C4-2B (cell line): ENCODE results near the gene KHDC4.
"Not testable (repeated sequence)": the region's sequence is repeated elsewhere in the genome, so short reads cannot be mapped to it uniquely, and the experiment has no call there.

Source experiments
- H3K27ac ChIP-seq: fragments of 450-650 bp; 2 replicates; pipeline ENCODE4 v1.5.1; 2017
- CTCF ChIP-seq: fragments of 450-650 bp; conservative IDR thresholded peaks from 2 replicates; pipeline ENCODE4 v1.5.1; 2017; ENCODE audit warnings: mild to moderate bottlenecking
- ZFX ChIP-seq: fragments of 450-650 bp; IDR thresholded peaks from 2 replicates; pipeline ENCODE4 v1.6.1; 2017

The KHDC4 gene

DNA sequence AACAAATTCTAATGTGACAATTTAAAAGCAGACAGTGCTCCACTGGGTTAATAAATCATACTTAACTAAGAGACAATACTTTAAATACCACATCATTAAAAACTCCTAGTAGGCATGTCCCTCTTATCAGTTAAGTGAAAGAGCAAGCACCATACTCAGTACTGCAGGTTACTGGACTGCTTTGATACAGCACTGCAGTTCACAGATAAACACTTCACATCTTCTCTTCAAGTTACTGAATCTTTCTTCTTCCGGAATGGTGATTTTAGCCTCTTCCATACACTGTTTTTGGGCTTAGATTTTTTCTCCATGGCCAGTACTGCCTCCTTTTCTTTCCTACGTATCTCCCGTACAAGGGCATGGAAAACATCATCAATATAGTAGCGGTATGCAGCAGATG, 34.1 kb downstream of the KHDC4 start:
- no peak overlapping the region for H3K27ac ChIP-seq
- TF ChIP-seq CTCF, result no peak

GRCh38 chr1:155899683-155900082, 34.5 kb downstream of the KHDC4 start:
- TF ChIP-seq ZFX (no peak), CTCF (no peak)

GRCh38 chr1:155898888-155899287, 35.3 kb downstream of the KHDC4 start:
- no peak for TF ChIP-seq ZFX
- TF ChIP-seq CTCF, result no peak
- no peak overlapping the region for H3K27ac ChIP-seq

More at GRCh38 chr1:155899683-155900082, 34.5 kb downstream of the KHDC4 start:
- no peak overlapping the region for H3K27ac ChIP-seq

DNA sequence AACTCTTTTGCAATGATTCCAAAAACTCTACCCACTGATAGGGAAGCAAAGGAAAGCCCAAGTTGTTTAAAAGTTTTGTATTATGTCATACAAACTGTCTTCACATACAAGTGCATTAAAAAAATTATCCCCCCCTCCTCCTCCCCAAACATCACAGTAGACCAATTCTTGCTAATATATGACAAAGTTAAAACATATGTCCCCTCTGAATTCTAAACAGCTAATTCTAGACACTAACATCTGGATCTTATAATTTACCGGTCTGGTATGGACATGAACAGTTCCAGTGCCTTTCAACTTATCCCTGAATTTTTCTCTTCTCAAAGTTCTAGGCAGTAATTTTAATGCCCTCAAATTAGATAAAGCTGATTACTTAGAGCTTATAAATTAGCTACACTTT, 36.5 kb downstream of the KHDC4 start:
- no peak for TF ChIP-seq ZFX
- TF ChIP-seq CTCF, result no peak
- no peak overlapping the region for H3K27ac ChIP-seq

DNA sequence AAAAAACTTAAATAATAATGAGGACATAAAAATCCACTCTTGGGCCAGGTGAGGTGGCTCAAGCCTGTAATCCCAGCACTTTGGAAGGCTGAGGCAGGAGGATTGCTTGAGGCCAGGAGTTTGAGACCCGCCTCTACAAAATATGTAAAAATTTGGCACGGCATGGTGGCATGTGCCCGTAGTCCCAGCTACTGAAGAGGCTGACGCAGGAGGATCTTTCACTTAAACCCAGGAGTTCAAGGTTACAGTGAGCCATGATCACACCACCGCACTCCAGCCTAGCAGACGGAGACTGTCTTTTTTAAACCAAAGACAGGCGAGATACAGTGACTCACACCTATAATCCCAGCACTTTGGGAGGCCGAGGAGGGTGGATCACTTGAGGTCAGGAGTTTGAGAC, 37.7 kb downstream of the KHDC4 start:
- not testable (repeated sequence) for H3K27ac ChIP-seq

- not testable (repeated sequence) for H3K27ac ChIP-seq
Measured at GRCh38 chr1:155895617-155896016, 38.6 kb downstream of the KHDC4 start.

GRCh38 chr1:155893389-155894142, 40.6 kb downstream of the KHDC4 start:
- TF ChIP-seq CTCF (no peak), ZFX (no peak)
- no peak overlapping the region for H3K27ac ChIP-seq

GRCh38 chr1:155892796-155893195, 41.4 kb downstream of the KHDC4 start:
- H3K27ac ChIP-seq, result no peak overlapping the region
- TF ChIP-seq ZFX (no peak), CTCF (no peak)
